Thymus (tissue), 11 donors: ENCODE data around the gene SHANK3. TPM values are rescaled to one million over a fixed set of nuclear protein-coding genes. Genes with fewer than 3 reads are reported as not detected.

Experiments
- DNase-seq, 9 donors: peaks; one replicate each; pipeline ENCODE4 v3.0.0-alpha.2; 2013; ENCODE audit warnings: low spot score in 9 of 9, low read depth in 6 of 9, missing footprints in 1 of 9
- H3K27ac ChIP-seq, 2 donors: one replicate each; pipeline ENCODE4 v1.5.1; 2013; ENCODE audit warnings: control low read depth in 1 of 2, low read depth in 1 of 2, low read length in 1 of 2, mild to moderate bottlenecking in 1 of 2, moderate library complexity in 1 of 2
- H3K27me3 ChIP-seq, 2 donors: one replicate each; pipeline ENCODE4 v1.5.1; 2013; ENCODE audit warnings: low read length in 1 of 2; ENCODE audit not compliant: control insufficient read depth in 2 of 2, insufficient read depth in 1 of 2
- H3K36me3 ChIP-seq, 2 donors: one replicate each; pipeline ENCODE4 v1.5.1; 2013; ENCODE audit warnings: low read length in 1 of 2, mild to moderate bottlenecking in 1 of 2, moderate library complexity in 1 of 2; ENCODE audit not compliant: control insufficient read depth in 2 of 2, insufficient read depth in 2 of 2
- H3K4me1 ChIP-seq, 2 donors: one replicate each; pipeline ENCODE4 v1.5.1; 2013; ENCODE audit warnings: low read length in 2 of 2; ENCODE audit not compliant: control insufficient read depth in 2 of 2, insufficient read depth in 2 of 2
- H3K4me3 ChIP-seq, 2 donors: one replicate each; pipeline ENCODE4 v1.5.1; 2013; ENCODE audit warnings: low read length in 2 of 2, control low read depth in 1 of 2, mild to moderate bottlenecking in 1 of 2
- H3K9me3 ChIP-seq, 2 donors: one replicate each; pipeline ENCODE4 v1.5.1; 2013; ENCODE audit warnings: low read length in 1 of 2, mild to moderate bottlenecking in 1 of 2; ENCODE audit not compliant: control insufficient read depth in 2 of 2, insufficient read depth in 1 of 2
- WGBS: extraction: QIAGEN DNeasy Blood & Tissue Kit; methylation state at CpG from one replicate; pipeline ENCODE4 v1.1.7; 2013; 5-methylcytosine and 5-hydroxymethylcytosine counted together
- polyA plus RNA-seq: library from polyadenylated mRNA; stranded (reverse); fragments of 200-250 nt; gene quantifications from one replicate; pipeline ENCODE4 v1.2.3, GENCODE V29; 2013
- total RNA-seq: library from RNA; stranded (reverse); fragments of 120-200 nt; gene quantifications from one replicate; pipeline ENCODE4 v1.2.4, GENCODE V29; 2013
- donor health status: healthy.

SHANK3 gene
- total and polyA plus RNA-seq, 2 donors = 0.61 to 8.6 TPM

GRCh38 chr22:50718352-50718709 is 45.7 kb downstream of the SHANK3 start:
- H3K4me3 ChIP-seq = no peak overlapping the region

GRCh38 chr22:50719814-50720300 is 47.2 kb downstream of the SHANK3 start:
- Histone ChIP-seq H3K4me3 (no peak overlapping the region), H3K36me3 (no peaks in the 10 kb centered on the region), H3K4me1 (no peaks in the 10 kb centered on the region), H3K27ac (no peak overlapping the region), H3K9me3 (peaks cover 0 to 4% of the 10 kb centered on the region in 2 donors), H3K27me3 (peaks cover 0 to 3% of the 10 kb centered on the region in 2 donors)
- no peak for DNase-seq
- WGBS = 94% methylated on average over 40 of the region's 40 CpGs

More at GRCh38 chr22:50718352-50718709, 45.7 kb downstream of the SHANK3 start:
- Histone ChIP-seq H3K36me3 (no peaks in the 10 kb centered on the region), H3K27ac (no peak overlapping the region), H3K4me1 (no peaks in the 10 kb centered on the region), H3K9me3 (peaks cover 0 to 4% of the 10 kb centered on the region in 2 donors), H3K27me3 (peaks cover 0 to 3% of the 10 kb centered on the region in 2 donors)
- DNase-seq = no peak
- WGBS = 96% methylated on average over 10 of the region's 10 CpGs

- no peaks in the 10 kb centered on the region for H3K4me1 ChIP-seq
- H3K36me3 ChIP-seq = no peaks in the 10 kb centered on the region
Measured at GRCh38 chr22:50720301-50721256, 48.0 kb downstream of the SHANK3 start.

GRCh38 chr22:50721257-50721844 is 48.7 kb downstream of the SHANK3 start:
- Histone ChIP-seq H3K36me3 (no peaks in the 10 kb centered on the region), H3K9me3 (peaks cover 0 to 4% of the 10 kb centered on the region in 2 donors), H3K4me1 (no peaks in the 10 kb centered on the region), H3K4me3 (no peak overlapping the region), H3K27me3 (peaks cover 0 to 3% of the 10 kb centered on the region in 2 donors), H3K27ac (no peak overlapping the region)
- DNase-seq = no peak
- WGBS = 99% methylated on average over 32 of the region's 32 CpGs

More at GRCh38 chr22:50720301-50721256, 48.0 kb downstream of the SHANK3 start:
- Histone ChIP-seq H3K9me3 (peaks cover 0 to 4% of the 10 kb centered on the region in 2 donors), H3K27me3 (peaks cover 0 to 3% of the 10 kb centered on the region in 2 donors), H3K4me3 (no peak overlapping the region), H3K27ac (no peak overlapping the region)
- no peak for DNase-seq
- WGBS = 95% methylated on average over 132 of the region's 132 CpGs

- H3K36me3 ChIP-seq = no peaks in the 10 kb centered on the region
- H3K4me1 ChIP-seq = no peaks in the 10 kb centered on the region
- peaks cover 0 to 3% of the 10 kb centered on the region in 2 donors for H3K27me3 ChIP-seq
- no peak overlapping the region for H3K27ac ChIP-seq
- no peak overlapping the region for H3K4me3 ChIP-seq
- H3K9me3 ChIP-seq = peaks cover 0 to 4% of the 10 kb centered on the region in 2 donors
- WGBS = 97% methylated on average over 33 of the region's 33 CpGs
- DNase-seq = no peak
Measured at GRCh38 chr22:50722048-50722701, 49.6 kb downstream of the SHANK3 start.

Other genes starting within 250 kb of the SHANK3 start
- gene SBF1, start 197.8 kb upstream of the SHANK3 start, total RNA-seq = 56.7 TPM
- gene SBF1, start 197.8 kb upstream of the SHANK3 start, polyA plus RNA-seq = 88.2 TPM
- gene ADM2, start 191.3 kb upstream of the SHANK3 start, total RNA-seq = 1.5 TPM
- 1.4 TPM for gene ADM2, start 191.3 kb upstream of the SHANK3 start, polyA plus RNA-seq
- gene MIOX, start 186.0 kb upstream of the SHANK3 start, total RNA-seq = 0.61 TPM
- 1.7 TPM for gene MIOX, start 186.0 kb upstream of the SHANK3 start, polyA plus RNA-seq
- gene LMF2, start 165.1 kb upstream of the SHANK3 start, total RNA-seq = 23.5 TPM
- 90.2 TPM for gene LMF2, start 165.1 kb upstream of the SHANK3 start, polyA plus RNA-seq
- 57.6 TPM for gene NCAPH2, start 164.6 kb upstream of the SHANK3 start, total RNA-seq
- 40.8 TPM for gene NCAPH2, start 164.6 kb upstream of the SHANK3 start, polyA plus RNA-seq
- 3.5 TPM for gene SCO2, start 147.2 kb upstream of the SHANK3 start, total RNA-seq
- 9.8 TPM for gene SCO2, start 147.2 kb upstream of the SHANK3 start, polyA plus RNA-seq
- gene TYMP, start 142.8 kb upstream of the SHANK3 start, total RNA-seq = 97.3 TPM
- 156 TPM for gene TYMP, start 142.8 kb upstream of the SHANK3 start, polyA plus RNA-seq
- 6.0 TPM for gene KLHDC7B, start 126.9 kb upstream of the SHANK3 start, total RNA-seq
- 23.4 TPM for gene KLHDC7B, start 126.9 kb upstream of the SHANK3 start, polyA plus RNA-seq
- gene SYCE3, start 109.9 kb upstream of the SHANK3 start, total RNA-seq = 0.19 TPM
- 1.1 TPM for gene SYCE3, start 109.9 kb upstream of the SHANK3 start, polyA plus RNA-seq
- 8.5 TPM for gene CPT1B, start 94.4 kb upstream of the SHANK3 start, total RNA-seq
- 74.1 TPM for gene CPT1B, start 94.4 kb upstream of the SHANK3 start, polyA plus RNA-seq
- gene CHKB, start 90.0 kb upstream of the SHANK3 start, total RNA-seq = 65.6 TPM
- 299 TPM for gene CHKB, start 90.0 kb upstream of the SHANK3 start, polyA plus RNA-seq
- gene MAPK8IP2, start 72.0 kb upstream of the SHANK3 start, total RNA-seq = 0.33 TPM
- 0.96 TPM for gene MAPK8IP2, start 72.0 kb upstream of the SHANK3 start, polyA plus RNA-seq
- gene ARSA, start 44.7 kb upstream of the SHANK3 start, total RNA-seq = 10.7 TPM
- gene ARSA, start 44.7 kb upstream of the SHANK3 start, polyA plus RNA-seq = 63.3 TPM
- gene ACR, start 65.4 kb downstream of the SHANK3 start, total RNA-seq = not detected
- 0.21 TPM for gene ACR, start 65.4 kb downstream of the SHANK3 start, polyA plus RNA-seq
- gene RABL2B, start 110.8 kb downstream of the SHANK3 start, total RNA-seq = 12.4 TPM
- 27.6 TPM for gene RABL2B, start 110.8 kb downstream of the SHANK3 start, polyA plus RNA-seq